Measurements from ENCODE around the gene NUP188.
"Not testable (repeated sequence)": the region's sequence is repeated elsewhere in the genome, so short reads cannot be mapped to it uniquely, and the experiment has no call there.

NUP188 gene

DNA sequence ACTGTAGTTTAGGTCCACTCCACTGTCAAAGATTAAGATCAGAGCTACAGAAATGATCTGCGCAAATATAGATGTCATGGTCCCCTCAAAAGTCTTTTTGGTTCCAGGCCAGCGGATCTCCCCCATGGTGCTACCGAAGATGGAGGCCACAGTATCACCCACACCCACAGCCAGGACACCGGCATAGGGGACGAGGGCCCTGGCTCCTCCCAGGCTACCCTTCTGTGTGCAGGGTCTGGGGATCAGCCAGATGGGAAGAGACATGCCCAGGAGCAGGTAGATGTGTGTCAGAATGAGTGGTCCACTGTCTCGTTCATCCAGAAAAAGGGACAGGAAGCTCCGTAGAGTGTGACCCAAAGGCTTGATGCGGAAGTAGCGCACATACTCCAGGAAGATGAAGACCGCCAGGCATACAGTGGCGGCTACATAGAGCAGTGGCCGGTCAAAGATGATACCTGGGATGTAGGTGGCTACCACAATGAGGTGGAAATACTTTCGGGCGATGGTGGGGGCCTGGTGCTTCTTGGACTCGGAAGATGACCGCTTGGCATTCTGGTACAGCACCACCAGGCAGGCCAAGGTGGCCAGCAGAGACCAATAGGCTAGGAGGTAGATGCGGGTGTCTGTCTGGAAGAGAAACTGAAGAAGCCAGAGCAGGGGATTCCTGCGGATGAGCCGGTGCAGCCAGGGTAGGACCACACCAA lies 1.5 kb upstream of the NUP188 start:
- no peak for DNase-seq (ENCODE audit: low spot score)

DNA sequence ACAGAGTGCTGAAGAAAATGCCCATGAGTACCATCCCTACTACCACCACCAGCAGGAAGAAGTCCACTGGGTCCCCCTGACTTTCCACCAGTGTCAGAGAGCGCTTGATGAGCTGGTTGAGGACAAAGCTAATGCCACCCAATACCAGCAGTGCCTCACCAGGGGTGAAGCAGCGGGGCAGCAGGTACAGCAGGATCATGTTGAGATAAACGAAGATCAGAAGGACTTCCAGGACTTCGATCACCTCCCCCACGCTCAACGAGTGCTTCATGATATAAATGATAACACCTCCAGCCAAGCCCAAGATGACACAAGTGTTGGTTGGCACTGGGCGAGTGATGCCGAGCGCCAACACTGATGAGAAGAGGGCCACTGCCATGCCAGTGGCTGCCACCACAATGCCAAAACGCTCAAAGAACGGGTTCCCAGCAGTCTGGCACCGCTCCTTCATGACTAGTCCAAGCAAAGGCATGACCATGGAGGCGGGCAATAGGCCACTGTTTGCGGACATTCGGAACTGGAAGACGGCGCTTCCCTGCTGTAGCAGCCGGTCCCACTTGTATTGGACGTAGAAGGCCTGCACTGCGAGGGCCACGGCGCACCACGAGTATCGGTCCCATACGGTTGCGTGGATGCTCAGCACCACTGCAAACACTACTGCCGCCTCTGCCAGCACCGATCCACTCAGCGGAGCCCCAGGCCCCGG lies 775 bp upstream of the NUP188 start:
- no peak for DNase-seq (ENCODE audit: low spot score)

DNA sequence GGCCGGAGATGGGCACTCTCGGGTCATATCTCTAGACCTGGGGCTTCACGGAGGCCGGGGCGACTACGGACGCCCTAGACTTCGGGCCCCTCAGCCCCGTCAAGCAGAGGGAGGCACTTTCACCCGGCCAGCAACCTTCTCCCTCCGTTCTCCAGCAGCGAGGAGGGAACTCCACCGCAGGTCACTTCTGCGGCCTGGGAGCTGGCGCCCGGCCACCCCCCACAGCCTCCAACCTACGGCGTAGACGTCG lies 297 bp upstream of the NUP188 start:
- DNase-seq (ENCODE audit: low spot score), result no peak

DNA sequence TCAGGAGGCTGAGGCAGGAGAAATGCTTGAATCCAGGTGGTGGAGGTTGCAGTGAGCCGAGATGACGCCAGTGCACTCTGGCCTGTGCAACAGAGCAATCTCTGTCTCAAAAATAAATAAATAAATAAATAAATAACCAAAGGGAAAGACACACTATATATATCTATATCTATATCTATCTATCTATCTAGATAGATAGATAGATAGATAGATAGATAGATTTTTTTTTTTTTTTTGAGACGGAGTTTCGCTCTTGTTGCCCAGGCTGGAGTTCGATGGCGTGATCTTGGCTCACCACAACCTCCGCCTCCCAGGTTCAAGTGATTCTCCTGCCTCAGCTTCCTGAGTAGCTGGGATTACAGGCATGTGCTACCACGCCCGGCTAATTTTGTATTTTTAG lies 13.9 kb downstream of the NUP188 start:
- DNase-seq (ENCODE audit: low spot score), result not testable (repeated sequence)

DNA sequence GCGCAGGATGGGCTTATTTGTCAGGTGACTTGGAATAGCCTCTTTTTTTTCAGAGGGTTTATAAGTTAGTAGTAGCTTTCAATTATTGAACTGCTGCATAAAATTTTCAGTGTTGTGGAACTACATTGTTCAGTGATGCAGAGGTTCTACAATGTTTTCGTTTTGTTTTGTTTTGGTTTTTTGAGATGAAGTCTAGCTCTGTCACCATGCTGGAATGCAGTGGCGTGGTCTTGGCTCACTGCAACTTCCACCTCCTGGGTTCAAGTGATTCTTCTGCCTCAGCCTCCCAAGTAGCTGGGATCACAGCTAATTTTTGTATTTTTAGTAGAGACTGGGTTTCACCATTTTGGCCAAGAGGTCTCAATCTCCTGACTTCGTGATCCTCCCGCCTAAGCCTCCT lies 22.0 kb downstream of the NUP188 start:
- no peak for DNase-seq (ENCODE audit: low spot score)

DNA sequence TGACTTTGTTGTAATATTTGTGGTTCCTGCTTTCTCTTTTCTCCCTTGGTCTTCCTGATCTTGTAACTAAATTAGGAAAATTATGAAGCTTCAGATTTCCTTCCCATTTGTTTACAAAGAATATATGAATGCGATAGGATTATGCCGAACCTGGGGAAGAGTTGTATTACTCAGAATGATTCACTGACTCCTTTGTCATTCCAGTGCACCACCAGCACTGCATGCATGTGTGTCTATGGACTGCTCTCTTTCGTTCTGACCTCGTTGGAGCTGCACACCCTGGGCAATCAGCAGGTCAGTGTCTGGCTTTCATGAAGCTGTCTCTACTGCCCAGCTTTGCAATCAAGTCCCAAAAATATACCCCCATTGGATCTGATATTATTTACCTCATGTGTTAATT lies 25.5 kb downstream of the NUP188 start:
- DNase-seq (ENCODE audit: low spot score), result no peak

DNA sequence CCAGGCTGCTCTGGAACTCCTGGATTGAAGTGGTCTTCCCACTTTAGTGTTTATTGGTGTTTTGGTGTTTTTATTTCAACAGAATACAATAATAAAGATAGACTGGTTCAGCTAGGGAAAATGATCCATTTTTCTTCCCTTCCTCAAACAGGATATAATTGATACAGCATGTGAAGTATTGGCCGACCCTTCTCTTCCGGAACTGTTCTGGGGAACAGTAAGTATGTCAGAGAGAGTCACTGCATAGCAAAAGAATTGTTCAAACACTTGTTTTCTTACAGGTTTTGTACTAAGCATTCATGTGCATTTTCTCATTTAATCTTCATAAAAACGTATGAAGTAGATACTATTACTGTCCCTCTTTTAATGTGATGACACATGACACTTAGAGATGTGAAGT lies 31.6 kb downstream of the NUP188 start:
- no peak for DNase-seq (ENCODE audit: low spot score)

DNA sequence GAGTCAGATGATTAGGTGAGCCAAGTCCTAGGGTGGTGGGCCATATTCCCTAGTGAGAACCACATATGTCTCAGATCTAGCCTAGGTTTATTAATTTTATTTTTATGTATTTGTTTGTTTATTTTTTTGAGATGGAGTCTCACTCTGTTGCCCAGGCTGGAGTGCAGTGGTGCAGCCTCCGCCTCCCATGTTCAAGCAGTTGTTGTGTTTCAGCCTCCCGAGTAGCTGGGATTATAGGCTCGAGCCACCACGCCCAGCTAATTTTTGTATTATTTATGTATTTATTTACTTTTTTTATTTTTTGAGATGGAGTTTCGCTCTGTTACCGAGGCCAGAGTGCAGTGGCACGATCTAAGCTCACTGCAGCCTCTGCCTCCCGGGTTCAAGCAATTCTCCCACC lies 36.0 kb downstream of the NUP188 start:
- DNase-seq (ENCODE audit: low spot score), result no peak

DNA sequence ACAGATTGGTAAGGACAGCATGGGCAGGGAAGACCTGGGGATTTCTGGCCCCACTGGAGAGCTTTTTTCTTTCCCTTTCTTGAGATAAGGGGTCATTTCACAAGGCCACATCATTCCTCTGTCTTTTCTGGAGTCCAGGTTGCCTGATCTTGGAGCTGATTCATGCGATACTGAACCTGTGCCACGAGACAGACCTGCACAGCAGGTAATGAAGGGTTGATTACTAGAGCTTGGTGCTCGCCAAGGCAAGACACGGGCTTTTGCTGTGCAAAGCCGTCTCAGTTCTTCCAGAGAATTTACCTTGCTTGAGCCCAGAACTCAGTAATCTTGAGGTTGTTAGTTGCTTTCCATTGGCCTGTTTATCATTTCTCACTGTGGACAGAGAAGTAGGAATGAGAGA lies 39.2 kb downstream of the NUP188 start:
- no peak for DNase-seq (ENCODE audit: low spot score)

DNA sequence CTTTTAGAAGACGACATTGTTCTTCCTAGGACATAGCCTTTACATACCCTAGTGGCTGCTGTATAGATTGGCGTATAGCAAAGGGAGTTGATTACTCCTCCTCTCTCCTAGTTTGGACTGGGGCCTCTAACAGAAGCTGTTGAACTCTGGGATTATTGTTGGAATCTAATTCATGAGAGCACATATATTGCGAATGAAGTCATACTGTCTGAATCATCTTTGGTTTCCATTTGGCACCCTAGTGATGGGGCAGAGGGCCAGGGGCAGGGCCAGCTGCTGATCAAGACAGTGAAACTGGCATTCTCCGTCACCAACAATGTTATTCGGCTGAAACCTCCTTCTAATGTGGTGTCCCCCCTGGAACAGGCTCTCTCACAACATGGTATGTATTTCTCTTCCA lies 40.3 kb downstream of the NUP188 start:
- DNase-seq (ENCODE audit: low spot score), result no peak

DNA sequence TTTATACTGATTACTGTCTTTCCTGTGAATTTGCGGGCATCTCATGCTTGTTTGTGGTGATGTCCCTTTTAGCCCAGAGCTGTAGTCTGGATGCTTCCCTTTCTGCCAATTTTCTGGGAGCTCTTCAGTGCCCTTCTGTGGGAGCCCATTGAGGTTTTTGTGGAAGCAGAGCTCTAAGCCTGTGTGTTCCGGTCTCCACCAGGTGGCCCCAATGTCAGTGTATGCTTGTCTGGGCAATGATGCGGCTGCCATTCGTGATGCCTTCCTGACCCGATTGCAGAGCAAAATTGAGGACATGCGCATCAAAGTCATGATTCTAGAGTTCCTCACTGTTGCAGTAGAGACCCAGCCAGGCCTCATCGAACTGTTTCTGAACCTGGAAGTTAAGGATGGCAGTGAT lies 45.5 kb downstream of the NUP188 start:
- DNase-seq (ENCODE audit: low spot score), result peak; percentile 52

DNA sequence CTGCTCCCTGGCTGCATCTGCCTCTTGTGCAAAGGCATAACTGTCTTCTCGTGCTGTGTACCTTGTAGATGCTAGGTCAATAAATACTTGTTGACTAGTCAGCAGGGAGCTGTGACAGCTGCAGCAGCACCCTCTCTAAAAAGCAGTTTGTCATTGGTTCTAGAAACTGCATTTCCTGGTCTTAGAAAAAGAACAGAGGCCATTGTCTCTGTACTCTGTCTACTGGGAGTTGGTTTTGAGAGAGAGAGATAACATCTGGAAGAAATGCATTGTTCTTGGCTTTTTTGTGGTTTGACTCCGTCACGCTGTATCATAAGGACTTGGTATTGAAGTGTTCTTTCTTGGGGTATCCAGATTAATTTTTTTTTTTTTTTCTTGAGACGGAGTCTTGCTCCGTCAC lies 48.3 kb downstream of the NUP188 start:
- no peak for DNase-seq (ENCODE audit: low spot score)

DNA sequence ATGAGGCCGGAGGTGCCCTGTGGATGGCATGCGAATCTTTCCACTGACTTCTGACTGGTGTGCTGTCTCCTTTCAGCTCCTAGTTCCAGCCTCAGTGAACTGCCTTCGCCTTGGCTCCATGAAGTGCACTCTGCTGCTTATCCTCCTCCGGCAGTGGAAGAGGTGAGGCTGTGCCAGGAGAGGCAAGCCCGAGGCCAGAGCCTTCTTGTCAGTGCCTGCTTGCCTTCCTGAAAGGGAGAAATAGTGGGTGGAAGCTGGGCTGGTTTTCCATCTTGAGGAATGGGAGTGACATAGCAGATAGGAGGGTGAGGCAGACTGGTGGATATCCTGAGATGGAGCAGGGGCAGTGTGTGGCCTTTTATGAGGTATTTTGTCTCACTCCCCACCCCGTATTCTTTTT lies 51.0 kb downstream of the NUP188 start:
- DNase-seq (ENCODE audit: low spot score), result no peak

DNA sequence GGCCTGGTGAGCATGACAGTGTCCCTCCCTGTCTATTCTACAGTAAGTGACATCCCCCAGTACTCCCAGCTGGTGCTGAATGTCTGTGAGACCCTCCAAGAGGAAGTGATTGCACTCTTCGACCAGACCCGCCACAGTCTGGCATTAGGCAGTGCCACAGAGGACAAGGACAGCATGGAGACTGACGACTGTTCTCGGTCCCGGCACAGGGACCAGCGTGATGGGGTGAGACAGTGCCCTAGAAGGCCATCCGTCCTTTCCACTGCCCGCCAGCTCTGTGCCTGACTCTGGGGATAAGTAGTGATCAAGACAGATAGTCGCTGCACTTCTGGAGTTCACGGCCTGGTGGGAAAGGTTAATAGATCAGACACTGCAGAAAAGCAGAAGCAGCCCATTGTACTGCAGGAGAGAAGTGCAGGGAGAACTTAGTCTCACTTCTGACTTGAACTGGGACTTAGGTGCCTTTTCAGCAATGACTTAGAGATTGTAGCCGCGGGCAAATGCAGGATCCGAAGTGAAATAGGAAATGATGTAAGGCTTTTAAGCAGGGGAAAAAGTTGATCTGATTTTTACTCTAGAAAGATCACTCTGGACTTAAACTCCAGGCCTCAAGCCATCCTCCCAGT lies 52.2 kb downstream of the NUP188 start:
- DNase-seq (ENCODE audit: low spot score), result no peak

DNA sequence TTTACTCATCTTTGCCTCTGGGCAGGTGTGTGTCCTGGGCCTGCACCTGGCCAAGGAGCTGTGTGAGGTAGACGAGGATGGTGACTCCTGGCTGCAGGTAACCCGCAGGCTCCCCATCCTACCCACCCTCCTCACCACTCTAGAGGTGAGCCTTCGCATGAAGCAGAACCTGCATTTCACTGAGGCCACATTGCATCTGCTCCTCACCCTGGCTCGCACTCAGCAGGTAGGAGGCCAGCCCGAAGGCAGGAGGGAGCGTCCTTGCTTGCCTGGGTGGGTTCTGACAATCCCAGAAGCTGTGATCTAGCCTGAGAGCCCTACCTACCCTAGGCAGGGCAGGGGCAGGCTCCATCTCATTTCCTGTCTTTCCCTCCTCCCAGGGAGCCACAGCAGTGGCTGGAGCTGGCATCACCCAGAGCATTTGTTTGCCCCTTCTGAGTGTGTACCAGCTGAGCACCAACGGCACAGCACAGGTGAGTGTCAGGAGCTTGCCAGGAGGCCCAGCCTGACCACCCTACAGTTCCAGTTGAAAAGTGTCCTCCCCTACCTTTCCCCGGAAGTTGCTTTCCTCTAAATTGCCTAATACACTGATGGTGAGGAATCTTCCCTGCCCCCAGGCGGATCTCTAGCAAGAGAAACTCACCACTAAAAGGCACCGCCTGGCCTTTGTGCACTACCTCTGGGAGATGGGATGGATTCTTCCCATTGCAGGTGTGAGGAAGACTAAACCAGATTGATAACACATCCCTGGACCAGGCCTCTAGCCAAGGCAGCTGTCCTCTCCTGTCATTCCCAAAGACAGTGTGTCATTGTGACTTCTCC lies 54.2 kb downstream of the NUP188 start:
- DNase-seq (ENCODE audit: low spot score), result no peak

DNA sequence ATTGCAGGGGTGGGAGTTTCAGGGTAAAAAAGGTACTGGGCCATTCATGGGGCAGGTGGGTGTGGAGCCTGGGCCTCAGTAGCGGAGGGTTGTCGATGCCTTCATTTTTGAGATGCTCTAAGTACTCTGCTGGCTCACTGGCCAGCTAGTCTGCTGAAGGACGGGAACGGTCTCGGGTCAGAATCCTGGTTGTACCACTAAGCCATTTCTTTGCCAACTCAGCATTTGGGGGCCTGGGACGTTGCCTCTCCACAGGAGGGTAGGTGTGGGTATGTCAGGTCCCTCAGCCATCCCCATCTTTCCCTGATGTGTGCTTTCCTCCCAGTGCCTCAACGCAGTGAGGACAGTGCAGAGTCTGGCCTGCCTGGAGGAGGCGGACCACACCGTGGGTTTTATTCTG lies 55.5 kb downstream of the NUP188 start:
- no peak for DNase-seq (ENCODE audit: low spot score)

DNA sequence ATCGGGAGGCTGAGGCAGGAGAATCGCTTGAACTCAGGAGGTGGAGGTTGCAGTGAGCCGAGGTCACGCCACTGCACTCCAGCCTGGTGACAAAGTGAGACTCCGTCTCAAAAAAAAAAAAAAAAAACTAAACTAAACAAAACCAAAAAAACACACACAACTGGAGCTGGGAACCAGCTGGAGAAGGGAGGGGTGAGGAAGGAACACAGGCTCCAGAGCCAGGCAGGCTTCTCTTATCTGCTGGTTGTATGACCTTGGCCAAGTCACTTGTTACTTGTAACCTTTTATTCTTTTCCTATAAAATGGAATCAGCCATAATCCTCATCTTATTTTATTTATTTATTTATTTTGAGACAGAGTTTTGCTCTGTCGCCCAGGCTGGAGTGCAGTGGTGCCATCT lies 56.7 kb downstream of the NUP188 start:
- not testable (repeated sequence) for DNase-seq (ENCODE audit: low spot score)

DNA sequence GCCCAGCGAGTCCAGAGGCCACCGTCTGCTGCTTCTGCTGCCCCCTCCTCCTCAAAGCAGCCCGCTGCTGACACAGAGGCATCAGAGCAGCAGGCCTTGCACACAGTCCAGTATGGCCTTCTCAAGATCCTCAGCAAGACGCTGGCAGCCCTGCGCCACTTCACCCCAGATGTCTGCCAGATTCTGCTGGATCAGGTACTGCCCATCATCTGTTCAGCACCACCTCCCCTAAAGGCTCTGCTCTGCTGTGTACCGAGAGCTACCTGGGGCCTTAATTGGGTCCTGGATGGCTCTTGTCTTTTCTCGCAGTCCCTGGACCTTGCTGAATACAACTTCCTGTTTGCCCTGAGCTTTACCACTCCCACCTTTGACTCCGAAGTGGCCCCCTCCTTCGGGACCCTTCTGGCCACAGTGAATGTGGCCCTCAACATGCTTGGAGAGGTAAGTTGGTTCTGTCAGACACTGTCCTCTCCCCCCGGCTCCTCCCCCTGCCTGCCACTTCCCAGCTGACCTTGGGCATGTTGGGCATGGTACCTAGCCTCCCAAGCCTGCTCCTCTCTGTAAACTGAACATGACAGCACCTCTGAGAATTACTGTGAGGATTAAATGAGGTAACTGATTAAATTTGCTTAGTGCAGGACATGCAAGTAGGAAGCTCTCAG lies 58.0 kb downstream of the NUP188 start:
- DNase-seq (ENCODE audit: low spot score), result no peak

DNA sequence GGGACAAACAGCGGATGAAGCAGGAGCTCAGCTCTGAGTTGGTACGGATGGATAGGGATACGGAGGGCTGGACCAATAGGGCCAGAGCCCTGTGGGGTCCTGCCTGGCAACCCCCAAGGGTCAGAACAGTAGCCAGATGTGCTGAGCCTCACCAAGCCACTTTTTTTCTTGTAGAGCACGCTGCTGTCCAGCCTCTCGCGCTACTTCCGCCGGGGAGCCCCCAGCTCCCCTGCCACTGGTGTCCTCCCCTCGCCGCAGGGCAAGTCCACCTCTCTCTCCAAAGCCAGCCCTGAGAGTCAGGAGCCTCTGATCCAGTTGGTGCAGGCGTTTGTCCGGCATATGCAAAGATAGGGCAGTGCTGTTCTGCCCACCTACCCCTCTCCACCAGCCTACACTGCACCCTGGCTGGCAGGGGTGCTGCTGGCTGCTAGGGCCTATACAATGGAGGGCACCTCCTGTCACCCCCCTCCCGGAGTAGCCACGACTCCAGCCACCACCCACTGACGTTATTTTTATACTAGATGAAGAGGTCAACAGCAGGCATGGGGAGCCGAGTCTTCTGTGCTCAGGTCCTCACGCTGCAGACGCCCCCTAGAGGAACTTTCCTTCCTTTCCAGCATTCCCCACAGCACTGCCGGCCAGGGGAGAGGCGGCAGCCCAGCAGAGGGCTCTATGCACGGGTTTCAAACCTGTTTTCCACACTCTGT lies 59.0 kb downstream of the NUP188 start:
- DNase-seq (ENCODE audit: low spot score), result peak; percentile 93

DNA sequence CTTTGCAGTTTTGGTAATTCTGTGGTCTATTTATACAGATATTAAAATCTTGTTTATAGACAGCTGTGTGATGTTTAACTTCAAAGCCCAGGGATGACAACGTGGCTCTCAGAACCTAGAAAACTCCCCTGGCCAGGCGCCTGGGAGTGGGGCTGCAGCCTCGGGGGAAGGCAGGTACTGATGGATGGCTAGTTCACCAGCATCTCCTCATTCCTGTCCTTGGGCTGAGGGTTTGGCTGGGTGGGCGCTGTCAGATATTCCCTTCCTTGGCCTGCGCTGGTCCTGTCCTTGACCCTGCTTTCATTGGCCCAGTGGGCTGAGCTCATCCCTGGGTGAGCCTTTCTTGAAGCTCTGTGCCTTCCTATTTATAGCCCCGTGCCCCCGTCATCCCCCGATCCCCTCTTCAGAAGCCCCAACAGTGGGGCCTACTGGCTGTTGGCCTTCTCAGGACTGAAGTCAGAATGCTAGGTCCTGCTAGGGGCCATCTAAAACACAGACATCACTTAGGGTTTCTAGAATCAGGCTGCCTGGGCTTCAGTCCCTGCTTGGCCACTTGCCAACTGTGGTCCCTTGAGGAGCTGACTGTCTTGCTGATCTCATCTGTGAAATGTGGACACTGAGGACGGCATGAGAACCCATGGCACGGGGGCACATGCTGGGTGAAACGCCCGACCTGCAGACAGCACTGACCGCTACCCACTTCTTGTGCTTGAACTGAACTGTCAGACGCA lies 59.7 kb downstream of the NUP188 start:
- no peak for DNase-seq (ENCODE audit: low spot score)
